ENCODE measurements around the gene CA9. TPM values are rescaled to one million over a fixed set of nuclear protein-coding genes. Genes with fewer than 3 reads are reported as not detected.

CA9 gene
- total RNA-seq, 1 donor from 2014 or later, result not detected

- DNase-seq (ENCODE audit: low read depth), result no peak
- Mint-ChIP-seq H3K27ac (ENCODE audit: unreplicated experiment) (no peak overlapping the region), H3K27me3 (ENCODE audit: low read depth, unreplicated experiment) (peaks cover 6% of the 10 kb centered on the region), H3K4me1 (ENCODE audit: low read depth, unreplicated experiment) (no peaks in the 10 kb centered on the region), H3K36me3 (ENCODE audit: low read depth, unreplicated experiment) (no peaks in the 10 kb centered on the region), H3K9me3 (ENCODE audit: unreplicated experiment) (no peaks in the 10 kb centered on the region), H3K4me3 (ENCODE audit: unreplicated experiment) (no peak overlapping the region)
- no peak overlapping the region for H3K27ac ChIP-seq (ENCODE audit: low read depth, low read length)
- H3K36me3 ChIP-seq (ENCODE audit: insufficient read depth, low read length), result no peaks in the 10 kb centered on the region
- no peaks in the 10 kb centered on the region for H3K4me1 ChIP-seq (ENCODE audit: insufficient read depth, low read length)
- no peak for FAIRE-seq
- H4K20me1 ChIP-seq (ENCODE audit: insufficient read depth, low read length), result no peaks in the 10 kb centered on the region
- no peak for TF ChIP-seq CTCF (IDR thresholded peaks at IDR 0.05; ENCODE audit: insufficient read depth, low read depth, low read length)
- no peak for TF ChIP-seq EZH2 (IDR thresholded peaks at IDR 0.05; ENCODE audit: insufficient read depth, low read length)
- H3K9ac ChIP-seq (ENCODE audit: low read length), result no peak overlapping the region
- H2AFZ ChIP-seq (ENCODE audit: low read depth, low read length), result no peak overlapping the region
- no peak overlapping the region for H3K4me3 ChIP-seq (ENCODE audit: insufficient read depth, low read depth, low read length)
- no peaks in the 10 kb centered on the region for H3K79me2 ChIP-seq (ENCODE audit: insufficient read depth, low read length)
- no peaks in the 10 kb centered on the region for H3K9me3 ChIP-seq (ENCODE audit: insufficient read depth, low read depth, low read length)
- H3K27me3 ChIP-seq (ENCODE audit: insufficient read depth, low read length), result no peaks in the 10 kb centered on the region
- H3K4me2 ChIP-seq (ENCODE audit: low read length), result no peak overlapping the region
These were observed 45.2 kb upstream of the CA9 start for GRCh38 chr9:35628389-35628991.

- no peak overlapping the region for H3K27ac ChIP-seq (ENCODE audit: low read depth, low read length)
- no peak overlapping the region for H3K4me3 ChIP-seq (ENCODE audit: insufficient read depth, low read depth, low read length)
- H3K27me3 ChIP-seq (ENCODE audit: insufficient read depth, low read length), result no peaks in the 10 kb centered on the region
- Mint-ChIP-seq H3K4me3 (ENCODE audit: unreplicated experiment) (peak overlapping the region; percentile 34), H3K9me3 (ENCODE audit: unreplicated experiment) (no peaks in the 10 kb centered on the region), H3K4me1 (ENCODE audit: low read depth, unreplicated experiment) (no peaks in the 10 kb centered on the region), H3K36me3 (ENCODE audit: low read depth, unreplicated experiment) (no peaks in the 10 kb centered on the region), H3K27me3 (ENCODE audit: low read depth, unreplicated experiment) (peaks cover 6% of the 10 kb centered on the region), H3K27ac (ENCODE audit: unreplicated experiment) (no peak overlapping the region)
- no peak for DNase-seq (ENCODE audit: low read depth)
- H4K20me1 ChIP-seq (ENCODE audit: insufficient read depth, low read length), result no peaks in the 10 kb centered on the region
- no peak overlapping the region for H3K4me2 ChIP-seq (ENCODE audit: low read length)
- no peak overlapping the region for H2AFZ ChIP-seq (ENCODE audit: low read depth, low read length)
- H3K36me3 ChIP-seq (ENCODE audit: insufficient read depth, low read length), result no peaks in the 10 kb centered on the region
- no peak overlapping the region for H3K9ac ChIP-seq (ENCODE audit: low read length)
- H3K79me2 ChIP-seq (ENCODE audit: insufficient read depth, low read length), result no peaks in the 10 kb centered on the region
- H3K4me1 ChIP-seq (ENCODE audit: insufficient read depth, low read length), result no peaks in the 10 kb centered on the region
- TF ChIP-seq EZH2 (IDR thresholded peaks at IDR 0.05; ENCODE audit: insufficient read depth, low read length), result no peak
- no peak for TF ChIP-seq CTCF (IDR thresholded peaks at IDR 0.05; ENCODE audit: insufficient read depth, low read depth, low read length)
- no peak for FAIRE-seq
- no peaks in the 10 kb centered on the region for H3K9me3 ChIP-seq (ENCODE audit: insufficient read depth, low read depth, low read length)
These were observed 44.1 kb upstream of the CA9 start for GRCh38 chr9:35629597-35629996.

GRCh38 chr9:35635730-35636129, 38.0 kb upstream of the CA9 start:
- no peaks in the 10 kb centered on the region for H3K27me3 ChIP-seq (ENCODE audit: insufficient read depth, low read length)
- DNase-seq (ENCODE audit: low read depth), result no peak
- H3K4me2 ChIP-seq (ENCODE audit: low read length), result no peak overlapping the region
- H2AFZ ChIP-seq (ENCODE audit: low read depth, low read length), result no peak overlapping the region
- no peaks in the 10 kb centered on the region for H3K36me3 ChIP-seq (ENCODE audit: insufficient read depth, low read length)
- TF ChIP-seq EZH2 (IDR thresholded peaks at IDR 0.05; ENCODE audit: insufficient read depth, low read length) (no peak), CTCF (IDR thresholded peaks at IDR 0.05; ENCODE audit: insufficient read depth, low read depth, low read length) (no peak)
- no peak overlapping the region for H3K27ac Mint-ChIP-seq (ENCODE audit: unreplicated experiment)
- no peak overlapping the region for H3K27ac ChIP-seq (ENCODE audit: low read depth, low read length)
- no peak for FAIRE-seq
- no peaks in the 10 kb centered on the region for H3K27me3 Mint-ChIP-seq (ENCODE audit: low read depth, unreplicated experiment)
- no peaks in the 10 kb centered on the region for H3K4me1 ChIP-seq (ENCODE audit: insufficient read depth, low read length)
- peaks cover 3% of the 10 kb centered on the region for H3K9me3 Mint-ChIP-seq (ENCODE audit: unreplicated experiment)
- H3K79me2 ChIP-seq (ENCODE audit: insufficient read depth, low read length), result no peaks in the 10 kb centered on the region
- peaks cover 7% of the 10 kb centered on the region for H3K4me1 Mint-ChIP-seq (ENCODE audit: low read depth, unreplicated experiment)
- H3K9ac ChIP-seq (ENCODE audit: low read length), result no peak overlapping the region
- no peak overlapping the region for H3K4me3 ChIP-seq (ENCODE audit: insufficient read depth, low read depth, low read length)
- no peaks in the 10 kb centered on the region for H3K9me3 ChIP-seq (ENCODE audit: insufficient read depth, low read depth, low read length)
- no peaks in the 10 kb centered on the region for H4K20me1 ChIP-seq (ENCODE audit: insufficient read depth, low read length)
- H3K4me3 Mint-ChIP-seq (ENCODE audit: unreplicated experiment), result no peak overlapping the region
- peaks cover 6% of the 10 kb centered on the region for H3K36me3 Mint-ChIP-seq (ENCODE audit: low read depth, unreplicated experiment)

Data from astrocyte (in vitro differentiated cells and primary cell).